Uterus (tissue), 2 donors: Measurements from ENCODE around the gene PNPLA8.

Source experiments
- POLR2A ChIP-seq, 2 donors: fragments of 450-650 bp; IDR thresholded peaks; one replicate each; pipeline ENCODE4 v1.6.1; 2016; ENCODE audit warnings: antibody characterized with exemption in 2 of 2, mild to moderate bottlenecking in 1 of 2, moderate library complexity in 1 of 2
- TF ChIP-seq, protein P1 (sequence below), 4 experiments: fragments of 200-600 bp in 2 of 4; fragments of 450-650 bp in 2 of 4; sonication (generic) in 2 of 4; IDR thresholded peaks; one replicate each; pipeline ENCODE4 v1.5.1; 2016 to 2019; ENCODE audit warnings: antibody characterized with exemption in 4 of 4, mild to moderate bottlenecking in 2 of 4, moderate library complexity in 1 of 4

DNA sequence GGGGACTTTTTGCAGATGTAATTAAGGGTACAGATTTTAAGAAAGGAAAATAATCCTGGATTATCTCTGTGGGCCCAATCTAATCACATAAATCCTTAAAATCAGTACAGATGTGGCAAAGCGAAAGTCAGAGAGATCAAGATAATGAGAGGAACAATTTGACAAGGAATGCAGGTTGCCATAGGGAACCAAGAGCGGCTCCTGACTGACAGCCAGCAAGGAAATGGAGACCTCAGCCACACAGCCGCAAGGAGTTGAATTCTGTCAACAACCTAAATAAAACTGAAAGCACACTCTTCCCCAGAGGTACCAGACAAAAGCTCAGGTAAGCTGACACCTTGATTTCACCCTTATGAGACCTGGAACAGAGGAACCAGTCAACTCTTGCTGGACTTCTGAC lies 3.4 kb upstream of the PNPLA8 start:
- TF ChIP-seq, protein P1, sequence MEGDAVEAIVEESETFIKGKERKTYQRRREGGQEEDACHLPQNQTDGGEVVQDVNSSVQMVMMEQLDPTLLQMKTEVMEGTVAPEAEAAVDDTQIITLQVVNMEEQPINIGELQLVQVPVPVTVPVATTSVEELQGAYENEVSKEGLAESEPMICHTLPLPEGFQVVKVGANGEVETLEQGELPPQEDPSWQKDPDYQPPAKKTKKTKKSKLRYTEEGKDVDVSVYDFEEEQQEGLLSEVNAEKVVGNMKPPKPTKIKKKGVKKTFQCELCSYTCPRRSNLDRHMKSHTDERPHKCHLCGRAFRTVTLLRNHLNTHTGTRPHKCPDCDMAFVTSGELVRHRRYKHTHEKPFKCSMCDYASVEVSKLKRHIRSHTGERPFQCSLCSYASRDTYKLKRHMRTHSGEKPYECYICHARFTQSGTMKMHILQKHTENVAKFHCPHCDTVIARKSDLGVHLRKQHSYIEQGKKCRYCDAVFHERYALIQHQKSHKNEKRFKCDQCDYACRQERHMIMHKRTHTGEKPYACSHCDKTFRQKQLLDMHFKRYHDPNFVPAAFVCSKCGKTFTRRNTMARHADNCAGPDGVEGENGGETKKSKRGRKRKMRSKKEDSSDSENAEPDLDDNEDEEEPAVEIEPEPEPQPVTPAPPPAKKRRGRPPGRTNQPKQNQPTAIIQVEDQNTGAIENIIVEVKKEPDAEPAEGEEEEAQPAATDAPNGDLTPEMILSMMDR (IDR thresholded peaks at IDR 0.05), result no peak
- TF ChIP-seq POLR2A (IDR thresholded peaks at IDR 0.05), result no peak
